GM18499 (cell line): ENCODE data around the gene KAT14.
"Not testable (repeated sequence)": the region's sequence is repeated elsewhere in the genome, so short reads cannot be mapped to it uniquely, and the experiment has no call there.

Source experiments
- ATAC-seq: cut with Tn5 transposase; IDR thresholded peaks from one replicate; pipeline ENCODE4 v1.9.1; 2021; ENCODE audit warnings: moderate number of reproducible peaks; ENCODE audit not compliant: insufficient read depth, unreplicated experiment

KAT14 gene

DNA sequence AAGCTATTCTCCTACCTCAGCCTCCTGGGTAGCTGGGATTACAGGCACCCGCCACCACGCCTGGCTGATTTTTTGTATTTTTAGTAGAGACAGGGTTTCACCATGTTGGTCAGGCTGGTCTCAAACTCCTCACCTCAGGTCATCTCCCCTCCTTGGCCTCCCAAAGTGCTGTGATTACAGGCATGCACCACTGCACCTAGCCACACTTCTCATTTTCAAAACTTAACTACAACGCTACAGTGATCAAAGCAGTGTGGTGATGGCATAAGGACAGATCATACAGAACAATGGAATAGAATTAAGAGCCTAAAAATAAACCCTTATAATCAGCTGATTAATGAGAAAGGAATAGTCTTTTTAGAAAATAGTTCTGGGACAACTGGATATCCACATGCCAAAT, 66.0 kb downstream of the KAT14 start:
- not testable (repeated sequence) for ATAC-seq

GRCh38 chr20:18213002-18213401, 75.3 kb downstream of the KAT14 start:
- ATAC-seq, result no peak

DNA sequence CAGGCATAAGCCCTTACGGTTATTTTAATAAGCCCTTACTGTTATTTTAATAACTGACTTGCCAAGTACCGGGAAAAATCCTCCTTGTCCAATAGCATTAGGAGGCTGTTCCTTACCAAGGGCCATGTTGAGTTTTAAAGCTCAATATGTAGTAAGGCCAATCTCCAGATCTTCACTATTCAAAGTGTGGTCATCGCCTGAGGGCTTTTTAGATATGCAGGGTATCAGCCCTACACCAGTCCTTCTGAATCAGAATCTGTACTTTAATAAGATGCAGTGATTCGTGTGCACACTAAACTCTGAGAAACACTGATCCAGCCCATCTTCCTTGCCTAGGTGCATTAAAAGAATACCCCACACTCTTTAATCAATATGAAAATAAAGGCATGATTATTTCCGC, 77.9 kb downstream of the KAT14 start:
- ATAC-seq, result no peak

GRCh38 chr20:18218280-18218679, 80.6 kb downstream of the KAT14 start:
- no peak for ATAC-seq

DNA sequence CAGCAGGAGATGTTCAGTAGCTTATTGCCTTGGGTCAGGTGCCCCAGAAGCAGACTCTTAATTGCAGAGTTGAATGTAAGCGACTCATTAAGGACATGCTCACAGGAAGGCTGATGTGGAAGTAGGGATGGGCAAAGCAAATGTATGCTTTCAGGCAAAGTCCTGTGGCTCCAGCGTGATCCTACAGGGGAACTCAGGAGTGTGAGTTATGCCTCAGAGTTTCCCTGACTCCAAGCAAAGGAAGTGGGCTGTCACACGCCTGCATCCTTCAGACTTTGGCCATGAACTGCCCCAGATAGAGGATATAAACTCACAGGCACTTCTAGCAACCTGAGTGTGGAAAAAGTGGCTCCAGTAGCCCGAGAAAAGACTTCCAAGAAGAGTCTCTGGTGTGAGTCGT, 85.7 kb downstream of the KAT14 start:
- no peak for ATAC-seq

- no peak for ATAC-seq
Measured at GRCh38 chr20:18224968-18225568, 87.4 kb downstream of the KAT14 start.

DNA sequence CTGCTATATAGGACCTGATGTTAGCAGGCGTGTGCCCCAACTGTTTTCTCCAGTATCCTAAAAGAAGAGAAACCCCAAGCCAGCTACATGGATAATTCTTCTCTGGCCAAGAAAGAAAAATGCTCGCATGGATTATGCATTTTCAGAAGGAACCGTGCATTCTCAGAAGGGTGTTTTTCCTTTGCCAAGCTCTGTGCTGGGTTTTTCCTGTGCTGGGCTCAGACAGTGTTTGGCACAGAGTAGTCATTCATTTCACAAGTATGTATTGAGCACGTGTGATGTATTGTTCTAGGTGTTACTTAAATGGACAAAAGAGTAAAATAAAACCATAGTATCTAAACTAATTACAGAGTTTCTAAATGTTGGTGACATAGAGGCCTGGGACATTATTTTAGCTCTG, 88.0 kb downstream of the KAT14 start:
- ATAC-seq, result no peak

- not testable (repeated sequence) for ATAC-seq
Measured at GRCh38 chr20:18226741-18227140, 89.1 kb downstream of the KAT14 start.

- no peak for ATAC-seq
Measured at GRCh38 chr20:18233408-18233943, 95.8 kb downstream of the KAT14 start.
